C4-2B (cell line): ENCODE results near the gene TH.

Source experiments
- CTCF ChIP-seq: fragments of 450-650 bp; conservative IDR thresholded peaks from 2 replicates; pipeline ENCODE4 v1.5.1; 2017; ENCODE audit warnings: mild to moderate bottlenecking
- ZFX ChIP-seq: fragments of 450-650 bp; IDR thresholded peaks from 2 replicates; pipeline ENCODE4 v1.6.1; 2017

DNA sequence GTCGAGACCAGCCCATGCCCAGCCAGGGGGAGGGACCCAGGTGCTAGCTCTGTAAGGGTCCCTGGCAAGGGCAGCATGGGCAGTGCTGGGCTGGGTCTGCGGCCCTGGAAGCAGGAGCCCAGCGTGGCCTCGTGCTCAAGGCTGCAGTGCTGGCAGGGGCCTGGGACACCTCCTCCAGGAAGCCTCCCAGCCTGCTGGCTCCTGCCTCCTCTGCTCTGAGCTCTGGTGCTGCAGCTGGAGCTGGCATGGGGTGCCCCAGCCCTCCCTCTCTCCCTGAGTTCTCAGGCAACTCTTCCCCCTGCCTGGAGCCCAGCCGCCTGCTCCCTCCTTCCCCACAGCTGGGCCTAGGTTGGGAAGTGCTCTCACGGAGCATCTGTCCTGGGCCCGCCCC, 17.4 kb downstream of the TH start:
- TF ChIP-seq CTCF (no peak), ZFX (no peak)
